Natural killer cell (primary cell): Measurements from ENCODE around the gene HTD2. TPM values are rescaled to one million over a fixed set of nuclear protein-coding genes. Genes with fewer than 3 reads are reported as not detected.
"Not testable (repeated sequence)": the region's sequence is repeated elsewhere in the genome, so short reads cannot be mapped to it uniquely, and the experiment has no call there.

ENCODE experiments used
- ATAC-seq, 3 donors: fragments of 150-1000 bp in 2 of 3; fragments of 200-7000 bp in 1 of 3; cut with Tn5 transposase; 1 replicate in 1 of 3; 2 replicates in 2 of 3; pipeline ENCODE4 v1.10.0; 2021; ENCODE audit warnings: mild to moderate bottlenecking in 2 of 3, moderate library complexity in 2 of 3
- DNase-seq, 2 donors: peaks; one replicate each; pipeline versions ENCODE4 v3.0.0 to v3.0.0-alpha.2; 2013 to 2021; ENCODE audit warnings: mixed read lengths in 1 of 2
- H3K27ac ChIP-seq: one replicate; pipeline ENCODE4 v1.5.1; 2013; ENCODE audit warnings: mild to moderate bottlenecking, low read length
- H3K27me3 ChIP-seq: one replicate; pipeline ENCODE4 v1.6.1; 2013; ENCODE audit warnings: low read length; ENCODE audit not compliant: control insufficient read depth, insufficient read depth
- H3K36me3 ChIP-seq: one replicate; pipeline ENCODE4 v1.6.1; 2013; ENCODE audit warnings: low read length; ENCODE audit not compliant: control insufficient read depth, insufficient read depth
- H3K4me1 ChIP-seq: one replicate; pipeline ENCODE4 v1.6.1; 2013; ENCODE audit warnings: low read length; ENCODE audit not compliant: control insufficient read depth, insufficient read depth
- H3K4me3 ChIP-seq: one replicate; pipeline ENCODE4 v1.5.1; 2013; ENCODE audit warnings: low read length
- H3K9me3 ChIP-seq: one replicate; pipeline ENCODE4 v1.6.1; 2013; ENCODE audit warnings: low read length; ENCODE audit not compliant: control insufficient read depth, insufficient read depth
- H3K27ac Mint-ChIP-seq, 2 donors: one replicate each; pipeline ENCODE4 v1.8.0; 2022; ENCODE audit warnings: mild to moderate bottlenecking in 2 of 2, mixed read lengths in 2 of 2, moderate library complexity in 1 of 2
- H3K27me3 Mint-ChIP-seq, 2 donors: one replicate each; pipeline ENCODE4 v1.8.0; 2022; ENCODE audit warnings: low read depth in 2 of 2, mixed read lengths in 2 of 2
- H3K36me3 Mint-ChIP-seq: one replicate; pipeline ENCODE4 v1.8.0; 2022; ENCODE audit warnings: mixed read lengths
- H3K4me1 Mint-ChIP-seq, 2 donors: one replicate each; pipeline ENCODE4 v1.8.0; 2022; ENCODE audit warnings: mixed read lengths in 2 of 2
- H3K4me3 Mint-ChIP-seq: one replicate; pipeline ENCODE4 v1.8.0; 2022; ENCODE audit warnings: mild to moderate bottlenecking, moderate library complexity, mixed read lengths
- H3K9me3 Mint-ChIP-seq, 2 donors: one replicate each; pipeline ENCODE4 v1.8.0; 2022; ENCODE audit warnings: mixed read lengths in 2 of 2
- CTCF ChIP-seq: fragments of 200-600 bp; IDR thresholded peaks from one replicate; pipeline ENCODE4 v1.8.0; 2022; ENCODE audit warnings: antibody characterized with exemption
- WGBS: methylation state at CpG from one replicate; pipeline ENCODE4 v1.1.7; 2013; ENCODE audit warnings: missing lambda C conversion rate; ENCODE audit not compliant: insufficient coverage; 5-methylcytosine and 5-hydroxymethylcytosine counted together
- intact Hi-C: fragments of 100-400 bp; cut with micrococcal nuclease; formaldehyde crosslinking; loops from one replicate; pipeline ENCODE4 v1.14.2; 2022
- total RNA-seq, 4 donors: library from RNA; stranded (reverse); fragments of 120-200 nt in 1 of 4; gene quantifications; one replicate each; pipeline versions ENCODE4 v1.2.3 to v1.2.4, GENCODE V29; 2013 to 2022

Gene HTD2
- total RNA-seq, 3 donors from 2014 or later (not counting 1 experiment from before 2014, with no cell fraction given): 3.3 to 5.5 (median 3.7) TPM

- Histone ChIP-seq H3K27me3 (no peaks in the 10 kb centered on the region), H3K27ac (no peak overlapping the region), H3K9me3 (no peaks in the 10 kb centered on the region), H3K4me1 (no peaks in the 10 kb centered on the region), H3K36me3 (peaks cover 7% of the 10 kb centered on the region), H3K4me3 (no peak overlapping the region)
- intact Hi-C loops: no loop called here
- peaks cover 7% of the 10 kb centered on the region for H3K36me3 Mint-ChIP-seq
- DNase-seq (no peak), ATAC-seq (no peak)
- WGBS: 94% methylated on average over 6 of the region's 6 CpGs
- H3K4me1 Mint-ChIP-seq: peaks cover 7 to 8% of the 10 kb centered on the region in 2 donors
- no peak overlapping the region for H3K27ac Mint-ChIP-seq
- no peaks in the 10 kb centered on the region for H3K27me3 Mint-ChIP-seq
- H3K4me3 Mint-ChIP-seq: no peak overlapping the region
- no peaks in the 10 kb centered on the region for H3K9me3 Mint-ChIP-seq
- no peak for TF ChIP-seq CTCF
These were observed 45.6 kb upstream of the HTD2 start for GRCh38 chr3:58260733-58261132.

GRCh38 chr3:58261954-58262666 lies 44.2 kb upstream of the HTD2 start:
- Histone ChIP-seq H3K4me1 (no peaks in the 10 kb centered on the region), H3K4me3 (no peak overlapping the region), H3K27ac (no peak overlapping the region), H3K27me3 (no peaks in the 10 kb centered on the region), H3K9me3 (no peaks in the 10 kb centered on the region), H3K36me3 (peaks cover 7% of the 10 kb centered on the region)
- H3K4me1 Mint-ChIP-seq: no peaks in the 10 kb centered on the region
- no peaks in the 10 kb centered on the region for H3K9me3 Mint-ChIP-seq
- DNase-seq: no peak
- no peak for TF ChIP-seq CTCF
- H3K27ac Mint-ChIP-seq: no peak overlapping the region
- WGBS: 95% methylated on average over 3 of the region's 3 CpGs
- no peak for ATAC-seq
- no peak overlapping the region for H3K4me3 Mint-ChIP-seq
- intact Hi-C loops: no loop called here
- no peaks in the 10 kb centered on the region for H3K27me3 Mint-ChIP-seq
- peaks cover 4% of the 10 kb centered on the region for H3K36me3 Mint-ChIP-seq

- Histone ChIP-seq H3K27me3 (no peaks in the 10 kb centered on the region), H3K27ac (no peak overlapping the region), H3K9me3 (no peaks in the 10 kb centered on the region), H3K4me1 (no peaks in the 10 kb centered on the region), H3K36me3 (peaks cover 9% of the 10 kb centered on the region), H3K4me3 (no peak overlapping the region)
- no peaks in the 10 kb centered on the region for H3K27me3 Mint-ChIP-seq
- TF ChIP-seq CTCF: no peak
- H3K4me3 Mint-ChIP-seq: no peak overlapping the region
- no peaks in the 10 kb centered on the region for H3K4me1 Mint-ChIP-seq
- no peak for ATAC-seq
- H3K27ac Mint-ChIP-seq: no peak overlapping the region
- WGBS: no CpG with 5 or more reads among the region's 1 CpG
- intact Hi-C loops: no loop called here
- H3K9me3 Mint-ChIP-seq: no peaks in the 10 kb centered on the region
- DNase-seq: no peak
- H3K36me3 Mint-ChIP-seq: no peaks in the 10 kb centered on the region
These were observed 39.7 kb upstream of the HTD2 start for GRCh38 chr3:58266577-58266976.

- H3K36me3 Mint-ChIP-seq, intact Hi-C loops, H3K4me3 ChIP-seq, H3K27ac ChIP-seq, ATAC-seq, H3K4me1 ChIP-seq, H3K4me1 Mint-ChIP-seq, H3K27me3 Mint-ChIP-seq, H3K9me3 Mint-ChIP-seq, H3K27ac Mint-ChIP-seq, H3K4me3 Mint-ChIP-seq, DNase-seq, H3K36me3 ChIP-seq, H3K9me3 ChIP-seq, H3K27me3 ChIP-seq: not testable (repeated sequence)
- 100% methylated on average over 1 of the region's 1 CpG for WGBS
These were observed 38.8 kb upstream of the HTD2 start for GRCh38 chr3:58267543-58267942.
